Measurements from ENCODE around the gene PDE1C.
"Not testable (repeated sequence)": the region's sequence is repeated elsewhere in the genome, so short reads cannot be mapped to it uniquely, and the experiment has no call there.

The PDE1C gene

DNA sequence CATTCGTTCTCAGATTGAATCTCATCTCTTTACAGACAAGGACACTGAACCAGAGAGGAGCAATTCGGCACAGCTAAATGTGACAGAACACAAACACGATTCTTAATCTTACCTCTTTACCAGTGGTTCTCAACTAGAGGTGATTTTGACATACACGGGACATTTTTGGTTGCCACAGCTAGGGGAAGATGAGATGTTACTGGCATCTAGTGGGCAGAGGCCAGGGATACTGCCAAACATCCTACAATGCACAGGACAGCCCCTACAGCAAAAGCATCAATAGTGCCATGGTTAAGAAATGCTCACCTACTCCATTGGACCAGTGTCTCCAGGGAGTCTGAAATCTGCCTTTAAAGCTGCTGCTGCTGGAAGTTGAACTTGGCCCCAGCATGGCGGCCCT, 27.3 kb downstream of the PDE1C start:
- DNase-seq = no peak

DNA sequence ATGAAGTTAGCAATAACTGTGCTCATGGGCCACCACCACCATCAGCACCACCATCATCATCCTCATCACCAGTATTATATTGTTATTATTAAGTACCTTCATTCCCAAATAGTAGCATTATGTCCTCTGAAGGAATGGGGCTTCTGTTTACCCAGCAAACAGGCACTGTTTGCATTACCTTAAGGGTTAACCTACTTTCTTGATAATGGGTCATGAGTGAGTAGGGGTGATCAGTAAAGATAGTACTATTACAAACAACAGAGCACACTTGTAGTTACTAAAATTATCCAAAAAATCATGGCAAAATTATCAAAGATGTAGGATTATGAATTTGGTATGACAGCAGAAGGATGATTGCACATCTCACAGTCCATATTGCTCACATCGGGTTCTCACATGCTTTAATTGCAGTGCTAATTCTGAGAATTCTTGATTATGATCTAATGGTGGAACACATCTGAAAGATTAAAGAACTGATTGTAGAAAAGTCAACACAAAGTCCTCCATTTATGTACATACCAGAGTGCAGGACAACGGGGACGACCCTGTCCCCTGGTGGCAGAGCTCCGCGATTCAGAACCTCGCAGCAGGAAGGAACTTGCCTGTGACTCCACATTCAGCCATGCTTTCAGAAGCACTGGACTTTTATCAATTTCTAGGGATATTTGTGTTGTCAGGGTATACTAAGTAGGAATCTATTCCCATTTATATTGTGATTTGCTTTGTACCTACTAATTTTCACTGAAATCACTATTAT, 31.0 kb downstream of the PDE1C start:
- DNase-seq = no peak

- no peak for DNase-seq
Observed at GRCh38 chr7:32037650-32038198, 32.5 kb downstream of the PDE1C start.

DNA sequence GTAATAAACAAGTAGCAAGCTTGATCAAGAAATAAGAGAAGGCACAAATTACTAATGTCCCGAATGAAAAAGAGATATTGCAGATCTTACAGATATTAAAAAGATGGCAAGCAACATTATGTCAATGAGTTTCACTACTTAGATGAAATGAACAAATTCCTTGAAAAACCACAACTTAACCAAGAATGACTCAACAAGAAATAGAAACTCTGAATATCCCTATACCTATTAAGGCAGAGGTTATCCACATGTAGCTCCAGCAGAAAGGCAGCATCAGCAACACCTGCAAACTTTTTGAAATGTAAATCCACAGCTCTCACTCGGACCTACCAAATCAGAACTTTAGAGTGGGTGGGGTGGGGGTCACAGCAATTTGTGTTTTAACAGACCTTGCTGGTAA, 33.6 kb downstream of the PDE1C start:
- no peak for DNase-seq

GRCh38 chr7:32034052-32034451, 36.2 kb downstream of the PDE1C start:
- no peak for DNase-seq

- DNase-seq = peak; percentile 42
Observed at GRCh38 chr7:32033006-32033405, 37.2 kb downstream of the PDE1C start.

DNA sequence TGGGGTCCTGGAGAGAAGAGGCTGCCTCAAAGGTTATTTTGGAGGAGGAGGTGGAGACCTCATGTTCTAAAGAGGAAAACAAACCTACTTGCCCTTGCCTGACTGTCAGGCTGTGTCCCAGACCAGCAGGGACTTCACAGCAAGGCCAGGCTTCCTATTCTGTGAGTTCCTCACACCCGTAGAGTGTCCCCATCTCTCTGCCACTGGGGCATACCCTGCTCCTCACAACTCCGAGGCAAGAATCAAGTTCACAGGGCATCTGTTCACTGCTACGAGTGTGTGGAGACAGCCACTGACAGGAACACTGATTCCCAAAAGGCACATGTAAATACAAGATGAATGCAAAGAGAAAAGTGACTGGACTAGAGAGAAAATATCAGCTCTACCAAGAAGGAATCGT, 38.0 kb downstream of the PDE1C start:
- DNase-seq = no peak

GRCh38 chr7:32030904-32031692, 39.1 kb downstream of the PDE1C start:
- DNase-seq = no peak

DNA sequence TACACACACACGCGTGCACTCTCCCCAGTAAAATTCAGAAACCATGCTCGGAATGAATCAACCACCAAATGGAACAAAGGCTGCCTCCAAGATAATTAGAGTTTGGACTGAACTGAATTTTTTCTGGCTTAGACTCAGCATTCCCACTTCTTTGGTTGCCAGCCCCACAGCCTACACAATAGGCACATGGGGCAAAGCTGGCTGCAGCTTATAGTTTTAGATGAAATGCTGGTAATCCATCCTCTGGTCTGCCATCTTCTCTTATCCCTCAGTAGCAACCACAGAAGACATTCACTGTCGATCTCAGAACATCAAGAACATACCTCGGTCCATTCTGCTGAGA, 44.2 kb downstream of the PDE1C start:
- peak; percentile 87 for DNase-seq

DNA sequence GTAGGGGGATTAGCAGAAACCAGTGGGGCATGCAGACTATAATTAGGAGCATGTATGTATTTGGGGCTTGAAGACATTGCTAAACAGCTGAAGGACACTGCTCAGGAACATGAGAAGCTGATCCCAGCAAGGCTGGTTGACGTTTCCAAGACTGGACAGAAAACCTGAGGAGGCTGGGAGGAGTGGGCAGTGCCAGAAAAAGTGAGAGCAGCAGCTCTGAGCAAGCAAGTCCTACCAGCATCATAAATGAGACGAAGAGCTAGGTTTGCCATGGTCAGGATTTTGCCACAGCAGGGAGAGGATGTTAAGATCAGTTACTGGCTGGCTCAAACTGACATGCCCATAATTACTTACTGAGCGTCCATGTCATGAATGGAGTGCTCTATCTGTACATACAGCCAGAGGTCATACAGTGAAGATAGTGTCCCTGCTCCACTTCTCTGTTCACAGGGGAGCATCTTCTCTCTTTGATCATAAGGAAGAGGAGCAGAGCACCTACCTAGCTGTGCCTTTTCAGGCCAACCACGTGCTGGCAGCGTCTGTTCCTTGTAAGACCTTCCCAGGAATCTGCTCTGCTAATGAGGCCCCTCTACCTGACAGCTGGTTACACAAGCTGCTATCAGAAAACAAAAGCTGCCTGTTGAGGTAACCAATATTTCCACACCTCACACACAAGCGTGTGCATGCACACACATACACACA, 44.7 kb downstream of the PDE1C start:
- peak; percentile 87 for DNase-seq

DNA sequence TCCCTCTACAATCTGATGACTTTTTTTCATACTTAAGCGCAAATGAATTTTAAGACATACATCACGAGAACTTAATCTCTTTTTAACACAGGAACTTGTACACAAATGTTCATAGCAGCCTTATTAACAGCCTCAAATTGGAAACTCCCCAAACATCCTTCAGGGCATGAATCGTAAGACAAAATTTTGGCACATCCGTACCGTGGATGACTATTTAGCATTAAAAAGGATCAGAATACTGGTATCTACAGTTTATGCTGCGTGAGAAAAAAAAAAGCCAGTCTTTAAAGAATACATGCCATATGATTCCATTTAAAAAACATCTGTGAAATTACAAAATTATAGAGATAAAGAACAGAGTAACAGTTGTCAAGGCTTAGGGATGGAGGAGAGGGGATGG, 46.8 kb downstream of the PDE1C start:
- peak; percentile 54 for DNase-seq

DNA sequence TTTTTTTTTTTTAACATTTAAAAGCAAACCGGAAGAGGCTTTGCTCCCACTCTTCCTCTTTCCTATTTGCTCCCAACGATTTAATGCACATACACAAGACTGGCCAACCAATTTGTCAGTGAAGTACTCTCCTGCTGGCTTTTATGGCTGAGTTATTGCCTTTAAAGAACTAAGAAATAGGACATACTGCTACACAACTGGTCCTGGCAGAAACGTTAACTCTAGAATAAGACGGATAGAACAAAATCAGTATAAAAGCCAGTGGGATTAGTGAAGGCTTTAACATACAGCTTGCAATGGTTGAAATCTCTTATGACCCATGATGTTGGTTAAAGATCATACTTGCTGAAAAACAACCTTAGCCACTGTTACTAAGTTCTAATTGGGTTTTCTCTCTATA, 47.2 kb downstream of the PDE1C start:
- DNase-seq = no peak

GRCh38 chr7:32020551-32021159, 49.6 kb downstream of the PDE1C start:
- no peak for DNase-seq

- no peak for DNase-seq
Observed at GRCh38 chr7:32018845-32019578, 51.2 kb downstream of the PDE1C start.

DNA sequence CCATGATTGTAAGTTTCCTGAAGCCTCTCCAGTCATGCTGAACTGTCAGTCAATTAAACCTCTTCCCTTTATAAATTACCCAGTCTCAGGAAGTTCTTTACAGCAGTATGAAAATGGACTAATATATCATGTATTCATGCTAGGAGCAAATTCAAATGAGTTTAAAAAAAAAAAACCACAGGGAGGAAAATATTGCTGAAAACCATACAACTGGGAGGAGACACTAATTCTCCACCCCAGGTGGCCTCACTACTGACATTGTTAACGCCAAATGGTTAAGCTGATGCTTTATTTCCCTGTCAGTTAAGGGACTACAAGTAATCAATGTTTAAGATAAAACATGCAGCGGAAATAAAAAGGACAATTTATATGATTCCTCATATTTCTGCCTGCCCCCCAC, 55.1 kb downstream of the PDE1C start:
- DNase-seq = no peak

GRCh38 chr7:32013471-32013870, 56.7 kb downstream of the PDE1C start:
- DNase-seq = not testable (repeated sequence)

- no peak for DNase-seq
Observed at GRCh38 chr7:32005577-32005976, 64.6 kb downstream of the PDE1C start.

GRCh38 chr7:32001948-32002347, 68.3 kb downstream of the PDE1C start:
- no peak for DNase-seq

DNA sequence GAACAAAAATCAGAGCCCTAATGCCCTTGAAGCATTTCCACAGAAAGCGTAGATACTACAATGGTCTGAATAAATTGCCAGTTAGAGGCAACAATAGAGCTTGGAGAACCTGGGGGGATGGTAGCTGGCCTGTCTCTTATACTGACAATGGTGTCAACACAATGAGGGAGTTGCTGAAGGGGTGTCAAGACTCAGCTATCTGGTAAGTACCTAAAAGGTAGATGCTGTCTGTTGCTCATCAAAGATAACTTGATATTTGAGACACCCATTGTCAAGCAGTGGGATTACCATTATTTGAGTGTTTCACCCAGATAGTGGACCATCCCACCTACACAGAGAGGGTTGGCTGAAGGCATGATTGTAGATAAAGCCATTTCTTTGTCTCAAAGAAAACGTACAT, 72.8 kb downstream of the PDE1C start:
- no peak for DNase-seq

DNA sequence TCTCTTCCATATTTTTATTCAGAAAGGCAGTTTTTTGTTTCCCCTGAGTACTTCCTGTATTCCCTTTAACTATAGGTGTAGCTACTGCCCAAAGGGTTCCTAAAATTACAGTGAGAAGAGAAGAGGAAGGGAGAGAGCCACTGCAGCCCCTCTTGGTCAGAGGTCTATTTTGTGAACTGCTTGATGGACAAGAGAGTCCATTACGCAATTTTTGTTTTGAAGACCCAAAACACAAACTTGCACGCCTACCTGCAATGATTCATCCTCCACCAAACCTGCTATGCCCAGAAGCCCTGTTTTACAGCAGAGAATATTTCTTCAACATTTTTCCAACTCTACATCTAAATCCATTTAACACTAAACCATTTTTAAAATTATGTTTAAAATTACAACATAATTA, 75.1 kb downstream of the PDE1C start:
- DNase-seq = no peak

DNA sequence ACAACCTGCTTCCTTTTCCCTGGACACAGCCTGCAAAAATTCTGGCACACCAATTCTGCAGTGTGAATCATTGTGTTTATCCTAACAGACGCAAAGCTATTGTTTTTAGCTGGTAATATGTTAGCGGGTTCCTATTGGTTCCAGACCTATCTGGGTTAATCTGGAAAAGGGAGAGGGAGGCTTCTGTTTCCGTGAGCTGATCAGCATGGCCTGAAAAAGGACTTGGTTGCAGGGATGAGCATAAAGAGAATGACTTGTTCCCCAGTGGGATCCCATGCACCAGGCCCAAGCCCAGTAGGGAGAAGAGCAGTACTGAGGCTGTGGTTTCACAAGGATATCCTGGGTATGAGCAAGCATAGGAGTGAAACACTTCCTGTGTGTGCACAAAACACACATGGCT, 78.4 kb downstream of the PDE1C start:
- DNase-seq = no peak

DNA sequence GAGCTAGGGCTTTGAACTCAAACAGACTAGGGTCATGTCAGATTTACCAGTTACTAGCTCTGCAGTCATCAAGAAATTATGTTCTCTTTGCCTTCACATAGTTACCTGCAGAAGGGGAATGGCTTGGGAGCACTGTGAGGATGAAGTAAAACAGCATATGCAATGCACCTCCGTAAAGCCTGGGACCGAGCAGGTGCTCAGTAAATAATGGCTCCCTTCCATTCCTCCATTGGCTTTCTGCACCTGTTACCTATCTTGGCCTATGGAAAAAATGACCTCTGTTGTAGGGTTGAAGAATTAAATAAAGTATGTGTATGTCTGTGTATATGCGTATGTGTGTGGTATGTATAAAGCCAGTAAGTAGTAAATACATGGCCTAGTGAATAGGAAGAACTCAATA, 78.8 kb downstream of the PDE1C start:
- no peak for DNase-seq

Data from NCI-H446 treated with DMSO at 0.1 percent for 48 hours (cell line).